Measurements from ENCODE around the gene PCDHA5. TPM values are rescaled to one million over a fixed set of nuclear protein-coding genes. Genes with fewer than 3 reads are reported as not detected.

PCDHA5 gene
- total RNA-seq, 1 donor from 2014 or later: 0.20 TPM

GRCh38 chr5:140862441-140863295, 41.3 kb downstream of the PCDHA5 start:
- no peak for DNase-seq

DNA sequence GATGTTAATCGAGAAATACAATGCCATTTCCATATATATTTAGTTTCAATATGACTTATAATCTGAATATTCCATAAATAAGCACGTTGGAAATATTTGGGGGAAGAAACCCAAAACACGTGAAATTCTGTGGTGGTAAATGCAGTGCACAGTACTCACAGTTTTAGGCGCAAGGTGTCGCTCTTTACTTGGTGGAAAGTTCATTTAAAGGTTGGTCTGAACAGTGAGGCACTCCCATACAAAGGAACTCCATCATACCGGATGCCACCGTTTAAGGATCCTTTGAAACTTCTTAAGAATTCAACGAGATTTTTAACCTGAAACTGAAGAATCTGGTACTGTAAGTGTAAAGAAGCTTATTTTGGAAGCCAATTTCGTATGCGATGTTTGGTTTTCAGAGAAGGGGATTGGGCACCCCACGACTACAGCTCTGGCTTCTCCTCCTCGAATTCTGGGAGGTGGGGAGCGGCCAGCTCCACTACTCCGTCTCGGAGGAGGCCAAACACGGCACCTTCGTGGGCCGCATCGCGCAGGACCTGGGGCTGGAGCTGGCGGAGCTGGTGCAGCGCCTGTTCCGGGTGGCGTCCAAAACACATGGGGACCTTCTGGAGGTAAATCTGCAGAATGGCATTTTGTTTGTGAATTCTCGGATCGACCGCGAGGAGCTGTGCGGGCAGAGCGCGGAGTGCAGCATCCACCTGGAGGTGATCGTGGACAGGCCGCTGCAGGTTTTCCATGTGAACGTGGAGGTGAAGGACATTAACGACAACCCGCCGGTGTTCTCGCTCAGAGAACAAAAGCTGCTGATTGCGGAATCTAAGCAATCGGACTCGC, 47.5 kb downstream of the PCDHA5 start, which contains the start of gene PCDHA11:
Gene PCDHA11 (plus strand): TSS at position 237 of the 834 bp plus-strand sequence. CDS start 147 bp downstream, at position 384.
- no peak for DNase-seq

- DNase-seq: no peak
These were observed 48.1 kb downstream of the PCDHA5 start for GRCh38 chr5:140869555-140869886.

DNA sequence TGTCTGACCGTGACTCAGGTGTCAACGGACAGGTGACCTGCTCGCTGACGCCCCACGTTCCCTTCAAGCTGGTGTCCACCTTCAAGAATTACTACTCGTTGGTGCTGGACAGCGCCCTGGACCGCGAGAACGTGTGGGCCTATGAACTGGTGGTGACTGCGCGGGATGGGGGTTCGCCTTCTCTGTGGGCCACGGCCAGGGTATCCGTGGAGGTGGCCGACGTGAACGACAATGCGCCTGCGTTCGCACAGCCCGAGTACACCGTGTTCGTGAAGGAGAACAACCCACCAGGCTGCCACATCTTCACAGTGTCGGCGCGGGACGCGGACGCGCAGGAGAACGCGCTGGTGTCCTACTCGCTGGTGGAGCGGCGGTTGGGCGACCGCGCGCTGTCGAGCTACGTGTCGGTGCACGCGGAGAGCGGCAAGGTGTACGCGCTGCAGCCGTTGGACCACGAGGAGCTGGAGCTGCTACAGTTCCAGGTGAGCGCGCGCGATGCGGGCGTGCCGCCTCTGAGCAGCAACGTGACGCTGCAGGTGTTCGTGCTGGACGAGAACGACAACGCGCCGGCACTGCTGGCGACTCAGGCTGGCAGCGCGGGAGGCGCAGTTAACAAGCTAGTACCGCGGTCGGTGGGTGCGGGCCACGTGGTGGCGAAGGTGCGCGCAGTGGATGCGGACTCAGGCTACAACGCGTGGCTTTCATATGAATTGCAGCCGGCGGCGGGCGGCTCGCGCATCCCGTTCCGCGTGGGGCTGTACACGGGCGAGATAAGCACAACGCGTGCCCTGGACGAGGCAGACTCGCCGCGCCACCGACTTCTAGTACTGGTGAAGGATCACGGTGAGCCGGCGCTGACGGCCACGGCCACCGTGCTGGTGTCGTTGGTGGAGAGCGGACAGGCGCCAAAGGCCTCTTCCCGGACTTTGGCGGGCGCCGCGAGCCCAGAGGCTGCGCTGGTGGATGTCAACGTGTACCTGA, 49.1 kb downstream of the PCDHA5 start:
- DNase-seq: no peak

Other genes with a start within 250 kb of the PCDHA5 start
- gene CD14, start 188.4 kb upstream of the PCDHA5 start, total RNA-seq: 52.3 TPM
- gene TMCO6, start 182.2 kb upstream of the PCDHA5 start, total RNA-seq: 6.5 TPM
- gene NDUFA2, start 174.0 kb upstream of the PCDHA5 start, total RNA-seq: 33.9 TPM
- gene IK, start 173.8 kb upstream of the PCDHA5 start, total RNA-seq: 51.3 TPM
- 11.8 TPM for gene WDR55, start 156.7 kb upstream of the PCDHA5 start, total RNA-seq
- gene DND1, start 148.0 kb upstream of the PCDHA5 start, total RNA-seq: 0.30 TPM
- gene HARS1, start 130.2 kb upstream of the PCDHA5 start, total RNA-seq: 36.9 TPM
- gene HARS2, start 130.2 kb upstream of the PCDHA5 start, total RNA-seq: 19.6 TPM
- gene ZMAT2, start 121.2 kb upstream of the PCDHA5 start, total RNA-seq: 31.4 TPM
- not detected for gene PCDHA1, start 35.5 kb upstream of the PCDHA5 start, total RNA-seq
- 0.20 TPM for gene PCDHA2, start 26.8 kb upstream of the PCDHA5 start, total RNA-seq
- gene PCDHA3, start 20.6 kb upstream of the PCDHA5 start, total RNA-seq: 0.20 TPM
- 0.30 TPM for gene PCDHA4, start 14.5 kb upstream of the PCDHA5 start, total RNA-seq
- gene PCDHA6, start 6.3 kb downstream of the PCDHA5 start, total RNA-seq: 0.30 TPM
- 0.30 TPM for gene PCDHA7, start 12.7 kb downstream of the PCDHA5 start, total RNA-seq
- gene PCDHA8, start 19.6 kb downstream of the PCDHA5 start, total RNA-seq: 0.10 TPM
- 0.30 TPM for gene PCDHA9, start 26.8 kb downstream of the PCDHA5 start, total RNA-seq
- gene PCDHA10, start 34.3 kb downstream of the PCDHA5 start, total RNA-seq: 0.20 TPM
- gene PCDHA11, start 47.3 kb downstream of the PCDHA5 start, total RNA-seq: 0.39 TPM
- gene PCDHA12, start 53.7 kb downstream of the PCDHA5 start, total RNA-seq: 0.20 TPM
- 0.79 TPM for gene PCDHA13, start 60.5 kb downstream of the PCDHA5 start, total RNA-seq
- 0.69 TPM for gene PCDHAC1, start 104.7 kb downstream of the PCDHA5 start, total RNA-seq
- gene PCDHAC2, start 144.9 kb downstream of the PCDHA5 start, total RNA-seq: 3.0 TPM
- gene PCDHB1, start 229.8 kb downstream of the PCDHA5 start, total RNA-seq: not detected